ENCODE measurements around the gene APBA1. TPM values are rescaled to one million over a fixed set of nuclear protein-coding genes. Genes with fewer than 3 reads are reported as not detected.
A peak's percentile ranks its signal among the peaks of the same experiment; 100 is the strongest.

The APBA1 gene
- total and polyA plus RNA-seq, 2 donors (not counting 3 experiments of a cell fraction or from before 2014, with no cell fraction given): 6.1 to 11.3 TPM

DNA sequence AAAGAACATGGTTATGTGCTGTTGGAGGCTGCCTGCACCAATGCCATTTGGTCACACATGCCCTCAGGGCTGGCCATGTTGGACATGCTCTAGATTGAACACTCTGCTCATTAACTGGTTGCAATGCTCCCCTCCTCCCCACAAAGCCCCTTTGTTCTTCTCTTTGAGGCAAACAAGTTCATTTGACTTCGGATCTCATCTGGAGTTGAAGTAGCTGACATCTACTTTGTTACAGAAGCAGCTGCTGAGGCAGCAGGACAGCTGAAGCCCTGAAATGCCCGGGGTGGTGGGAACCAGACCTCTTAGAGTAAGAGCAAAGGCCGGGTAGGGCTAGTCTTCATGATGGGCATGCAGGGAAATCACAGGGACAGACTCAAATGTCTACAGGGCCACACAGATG lies 123.5 kb downstream of the APBA1 start:
- CTCF ChIA-PET: interaction anchor here (1.0 to 5.5 kb wide), 7 partner anchors 82 to 383 kb away, joined by 3 to 216 read pairs (median 4); partner anchors contain the start of gene APBA1
- dilution Hi-C loops (cut with MboI; ENCODE audit: extremely low pct_ligation_motif_present, low sequenced_read_pairs) (no loop called here), intact Hi-C loops (cut with micrococcal nuclease) (loop anchor here (1.0 to 10.0 kb wide), 6 partner anchors 25 to 385 kb away; no protein-coding TSS in a partner anchor)
- Histone ChIP-seq H3K36me3 (ENCODE audit: control insufficient read depth in 2 of 2, extremely low read depth in 1 of 2, insufficient read depth in 2 of 2, low read length in 2 of 2) (no peaks in the 10 kb centered on the region), H2AFZ (ENCODE audit: low read depth, low read length) (no peak overlapping the region), H4K20me1 (replicated peaks; ENCODE audit: control insufficient read depth, extremely low read depth, insufficient read depth, low read length) (no peaks in the 10 kb centered on the region), H3K9me3 (replicated peaks; ENCODE audit: control insufficient read depth, insufficient read depth, low read length) (no peaks in the 10 kb centered on the region), H3K9ac (replicated peaks; ENCODE audit: extremely low read depth, insufficient read depth, low read length) (no peak overlapping the region), H3K27me3 (ENCODE audit: control insufficient read depth in 2 of 2, insufficient read depth in 2 of 2, low read length in 2 of 2) (peaks cover 6 to 8% of the 10 kb centered on the region in 2 experiments), H3K9me1 (replicated peaks; ENCODE audit: control insufficient read depth, extremely low read depth, insufficient read depth, low read length) (no peaks in the 10 kb centered on the region), H3K79me2 (ENCODE audit: control insufficient read depth, insufficient read depth, low read length) (no peaks in the 10 kb centered on the region), H3K27ac (ENCODE audit: insufficient read depth, low read depth, low read length) (no peak overlapping the region), H3K4me3 (replicated peaks in 1 of 3; ENCODE audit: insufficient read depth in 1 of 3, low read depth in 1 of 3, low read length in 3 of 3) (no peak overlapping the region), H3K4me1 (ENCODE audit: control insufficient read depth, extremely low read depth, insufficient read depth, low read length) (no peaks in the 10 kb centered on the region), H3K4me2 (ENCODE audit: insufficient read depth, low read length) (no peak overlapping the region)
- no peak for TF ChIP-seq POLR2AphosphoS5 (IDR thresholded peaks at IDR 0.05; ENCODE audit: insufficient read depth, low read depth, low read length)
- TF ChIP-seq, protein P1, sequence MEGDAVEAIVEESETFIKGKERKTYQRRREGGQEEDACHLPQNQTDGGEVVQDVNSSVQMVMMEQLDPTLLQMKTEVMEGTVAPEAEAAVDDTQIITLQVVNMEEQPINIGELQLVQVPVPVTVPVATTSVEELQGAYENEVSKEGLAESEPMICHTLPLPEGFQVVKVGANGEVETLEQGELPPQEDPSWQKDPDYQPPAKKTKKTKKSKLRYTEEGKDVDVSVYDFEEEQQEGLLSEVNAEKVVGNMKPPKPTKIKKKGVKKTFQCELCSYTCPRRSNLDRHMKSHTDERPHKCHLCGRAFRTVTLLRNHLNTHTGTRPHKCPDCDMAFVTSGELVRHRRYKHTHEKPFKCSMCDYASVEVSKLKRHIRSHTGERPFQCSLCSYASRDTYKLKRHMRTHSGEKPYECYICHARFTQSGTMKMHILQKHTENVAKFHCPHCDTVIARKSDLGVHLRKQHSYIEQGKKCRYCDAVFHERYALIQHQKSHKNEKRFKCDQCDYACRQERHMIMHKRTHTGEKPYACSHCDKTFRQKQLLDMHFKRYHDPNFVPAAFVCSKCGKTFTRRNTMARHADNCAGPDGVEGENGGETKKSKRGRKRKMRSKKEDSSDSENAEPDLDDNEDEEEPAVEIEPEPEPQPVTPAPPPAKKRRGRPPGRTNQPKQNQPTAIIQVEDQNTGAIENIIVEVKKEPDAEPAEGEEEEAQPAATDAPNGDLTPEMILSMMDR (IDR thresholded peaks at IDR 0.05; ENCODE audit: extremely low read depth in 1 of 2, insufficient read depth in 1 of 2, low read depth in 1 of 2, low read length in 2 of 2): no peak
- TF ChIP-seq, protein P2, sequence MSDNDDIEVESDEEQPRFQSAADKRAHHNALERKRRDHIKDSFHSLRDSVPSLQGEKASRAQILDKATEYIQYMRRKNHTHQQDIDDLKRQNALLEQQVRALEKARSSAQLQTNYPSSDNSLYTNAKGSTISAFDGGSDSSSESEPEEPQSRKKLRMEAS (IDR thresholded peaks at IDR 0.05; ENCODE audit: insufficient read depth, insufficient read length): no peak
- no peak for TF ChIP-seq EZH2 (IDR thresholded peaks at IDR 0.05; ENCODE audit: borderline replicate concordance, low read depth, low read length, severe bottlenecking)
- FAIRE-seq (no peak), DNase-seq (ENCODE audit: low read depth, low spot score) (no peak)
- no TSS peak for BruUV-seq (replicated peaks)
- POLR2A ChIA-PET: no interaction called here

GRCh38 chr9:69546265-69546664 lies 125.9 kb downstream of the APBA1 start:
- peak; percentile 75 for FAIRE-seq
- H3K79me2 ChIP-seq (ENCODE audit: control insufficient read depth, insufficient read depth, low read length): no peaks in the 10 kb centered on the region
- DNase-seq (ENCODE audit: low read depth, low spot score): peak; percentile 60
- intact Hi-C loops (cut with micrococcal nuclease) (loop anchor here (5.0 to 10.0 kb wide), 2 partner anchors 51 to 371 kb away; no protein-coding TSS in a partner anchor), dilution Hi-C loops (cut with MboI; ENCODE audit: extremely low pct_ligation_motif_present, low sequenced_read_pairs) (no loop called here)
- H3K27me3 ChIP-seq (ENCODE audit: control insufficient read depth in 2 of 2, insufficient read depth in 2 of 2, low read length in 2 of 2): peaks cover 4 to 6% of the 10 kb centered on the region in 2 experiments
- no peaks in the 10 kb centered on the region for H3K9me3 ChIP-seq (replicated peaks; ENCODE audit: control insufficient read depth, insufficient read depth, low read length)
- H3K4me2 ChIP-seq (ENCODE audit: insufficient read depth, low read length): no peak overlapping the region
- no peak overlapping the region for H2AFZ ChIP-seq (ENCODE audit: low read depth, low read length)
- H3K36me3 ChIP-seq (ENCODE audit: control insufficient read depth in 2 of 2, extremely low read depth in 1 of 2, insufficient read depth in 2 of 2, low read length in 2 of 2): no peaks in the 10 kb centered on the region
- no peaks in the 10 kb centered on the region for H4K20me1 ChIP-seq (replicated peaks; ENCODE audit: control insufficient read depth, extremely low read depth, insufficient read depth, low read length)
- H3K27ac ChIP-seq (ENCODE audit: insufficient read depth, low read depth, low read length): no peak overlapping the region
- POLR2A ChIA-PET: interaction anchor here (1.5 kb wide), 1 partner anchor 125 kb away, joined by 4 read pairs; no protein-coding TSS in a partner anchor
- H3K4me1 ChIP-seq (ENCODE audit: control insufficient read depth, extremely low read depth, insufficient read depth, low read length): no peaks in the 10 kb centered on the region
- no peaks in the 10 kb centered on the region for H3K9me1 ChIP-seq (replicated peaks; ENCODE audit: control insufficient read depth, extremely low read depth, insufficient read depth, low read length)
- no TSS peak for BruUV-seq (replicated peaks)
- H3K9ac ChIP-seq (replicated peaks; ENCODE audit: extremely low read depth, insufficient read depth, low read length): no peak overlapping the region
- CTCF ChIA-PET: interaction anchor here (0.5 to 5.5 kb wide), 9 partner anchors 10 to 385 kb away, joined by 3 to 216 read pairs (median 3); no protein-coding TSS in a partner anchor
- TF ChIP-seq, protein P1 (IDR thresholded peaks at IDR 0.05; ENCODE audit: extremely low read depth in 1 of 2, insufficient read depth in 1 of 2, low read depth in 1 of 2, low read length in 2 of 2): peak; percentile 46 to 52
- TF ChIP-seq MYC (IDR thresholded peaks at IDR 0.05; ENCODE audit: low read depth, low read length): no peak
- no peak overlapping the region for H3K4me3 ChIP-seq (replicated peaks in 1 of 3; ENCODE audit: insufficient read depth in 1 of 3, low read depth in 1 of 3, low read length in 3 of 3)
